ENCODE data around the gene LNP1. TPM values are rescaled to one million over a fixed set of nuclear protein-coding genes. Genes with fewer than 3 reads are reported as not detected.
A peak's percentile ranks its signal among the peaks of the same experiment; 100 is the strongest.

LNP1 gene
- polyA plus RNA-seq (2011; rRNA removed) (1.2 and 2.0 TPM in 2 replicates), polyA plus RNA-seq (2017; fragmentation: RNase III; extraction: RNeasy Plus Mini Kit Qiagen cat#74134 plus additional on column Dnase treatment) (1.3 to 1.8 TPM (median 1.6 TPM) in 3 replicates), polyA minus RNA-seq (2011; rRNA and poly(A)+ RNA removed) (2.3 and 3.9 TPM in 2 replicates)
- 0.91 and 1.2 TPM in 2 replicates for polyA plus RNA-seq (2012; cell fraction: cytosol; rRNA removed)
- 0.53 and 1.0 TPM in 2 replicates for polyA plus RNA-seq (2012; cell fraction: nucleus; rRNA removed)

- CTCF ChIA-PET, result interaction anchor here (0.9 to 1.7 kb wide), 7 partner anchors 10 to 1173 kb away, joined by 3 to 5 read pairs (median 3); partner anchors contain the start of gene PCNP
- H3K4me2 ChIP-seq, result peak within 1 kb of the TSS; percentile 97
- WGBS (ENCODE audit: missing lambda C conversion rate), result 1% methylated on average over 45 of the region's 64 CpGs
- peak within 1 kb of the TSS; percentile 91 for H3K4me3 ChIP-seq
- peak within 1 kb of the TSS; percentile 93 to 97 for H3K27ac ChIP-seq
- FAIRE-seq (peak; percentile 78), ATAC-seq (peak; percentile 96), DNase-seq (ENCODE audit: low read depth in 1 of 2, low spot score in 1 of 2) (peak; percentile 76 to 97)
- POLR2A ChIA-PET, result interaction anchor here (0.5 to 2.0 kb wide), 22 partner anchors 9 to 1309 kb away, joined by 3 to 20 read pairs (median 4); partner anchors contain the start of genes NIT2, TBC1D23 and TMEM45A
- H3K4me1 ChIP-seq, result peaks cover 32% of the 10 kb centered on the region; the same call in 1 of the 3 replicates
- H3K9me3 ChIP-seq, result no peaks in the 10 kb centered on the region
- TF ChIP-seq ZNF302 (CRISPR knock-in tag; IDR thresholded peaks at IDR 0.05) (no peak), FOXS1 (CRISPR knock-in tag; IDR thresholded peaks at IDR 0.05) (no peak), HES2 (IDR thresholded peaks at IDR 0.05) (no peak), RFX5 (IDR thresholded peaks at IDR 0.05) (no peak), FOSL2 (IDR thresholded peaks at IDR 0.05) (no peak), FOSL2 (CRISPR knock-in tag; IDR thresholded peaks at IDR 0.05) (no peak), MAFK (IDR thresholded peaks at IDR 0.05; ENCODE audit: partially characterized antibody) (peak; percentile 49), RARB (CRISPR knock-in tag; IDR thresholded peaks at IDR 0.05) (no peak), JUN (IDR thresholded peaks at IDR 0.05) (peak; percentile 72 to 94), KDM1A (IDR thresholded peaks at IDR 0.05; ENCODE audit: low read depth) (no peak), MYC (IDR thresholded peaks at IDR 0.05; ENCODE audit: borderline replicate concordance, low read length) (peak; percentile 82), GATA3 (IDR thresholded peaks at IDR 0.05; ENCODE audit: borderline replicate concordance) (no peak), EP300 (IDR thresholded peaks at IDR 0.05) (no peak), NPAS2 (CRISPR knock-in tag; IDR thresholded peaks at IDR 0.05; ENCODE audit: borderline replicate concordance) (no peak), ELK1 (IDR thresholded peaks at IDR 0.05; ENCODE audit: low read depth, low read length) (no peak), SREBF2 (IDR thresholded peaks at IDR 0.05) (no peak), TP53 (CRISPR knock-in tag; IDR thresholded peaks at IDR 0.05) (no peak), CHD4 (IDR thresholded peaks at IDR 0.05; ENCODE audit: borderline replicate concordance) (no peak), NFE2L2 (conservative IDR thresholded peaks at IDR 0.05; ENCODE audit: low read length) (no peak), POLR2A (IDR thresholded peaks at IDR 0.05; ENCODE audit: low read length) (peak; percentile 83), HOXB5 (CRISPR knock-in tag; IDR thresholded peaks at IDR 0.05) (no peak), ZSCAN20 (CRISPR knock-in tag; IDR thresholded peaks at IDR 0.05) (no peak), REST (IDR thresholded peaks at IDR 0.05) (no peak), USF2 (IDR thresholded peaks at IDR 0.05) (no peak), CEBPB (IDR thresholded peaks at IDR 0.05) (no peak), RAD21 (conservative IDR thresholded peaks at IDR 0.05 in 1 of 2, IDR thresholded peaks at IDR 0.05 in 1 of 2) (no peak), BHLHE40 (IDR thresholded peaks at IDR 0.05; ENCODE audit: low read depth, low read length) (no peak), ZFP36 (IDR thresholded peaks at IDR 0.05; ENCODE audit: borderline replicate concordance, partially characterized antibody) (no peak), JUNB (IDR thresholded peaks at IDR 0.05) (no peak), NR3C1 (IDR thresholded peaks at IDR 0.05) (no peak)
- TF ChIP-seq, protein P1, sequence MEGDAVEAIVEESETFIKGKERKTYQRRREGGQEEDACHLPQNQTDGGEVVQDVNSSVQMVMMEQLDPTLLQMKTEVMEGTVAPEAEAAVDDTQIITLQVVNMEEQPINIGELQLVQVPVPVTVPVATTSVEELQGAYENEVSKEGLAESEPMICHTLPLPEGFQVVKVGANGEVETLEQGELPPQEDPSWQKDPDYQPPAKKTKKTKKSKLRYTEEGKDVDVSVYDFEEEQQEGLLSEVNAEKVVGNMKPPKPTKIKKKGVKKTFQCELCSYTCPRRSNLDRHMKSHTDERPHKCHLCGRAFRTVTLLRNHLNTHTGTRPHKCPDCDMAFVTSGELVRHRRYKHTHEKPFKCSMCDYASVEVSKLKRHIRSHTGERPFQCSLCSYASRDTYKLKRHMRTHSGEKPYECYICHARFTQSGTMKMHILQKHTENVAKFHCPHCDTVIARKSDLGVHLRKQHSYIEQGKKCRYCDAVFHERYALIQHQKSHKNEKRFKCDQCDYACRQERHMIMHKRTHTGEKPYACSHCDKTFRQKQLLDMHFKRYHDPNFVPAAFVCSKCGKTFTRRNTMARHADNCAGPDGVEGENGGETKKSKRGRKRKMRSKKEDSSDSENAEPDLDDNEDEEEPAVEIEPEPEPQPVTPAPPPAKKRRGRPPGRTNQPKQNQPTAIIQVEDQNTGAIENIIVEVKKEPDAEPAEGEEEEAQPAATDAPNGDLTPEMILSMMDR (IDR thresholded peaks at IDR 0.05), result no peak
- TF ChIP-seq, protein P2, sequence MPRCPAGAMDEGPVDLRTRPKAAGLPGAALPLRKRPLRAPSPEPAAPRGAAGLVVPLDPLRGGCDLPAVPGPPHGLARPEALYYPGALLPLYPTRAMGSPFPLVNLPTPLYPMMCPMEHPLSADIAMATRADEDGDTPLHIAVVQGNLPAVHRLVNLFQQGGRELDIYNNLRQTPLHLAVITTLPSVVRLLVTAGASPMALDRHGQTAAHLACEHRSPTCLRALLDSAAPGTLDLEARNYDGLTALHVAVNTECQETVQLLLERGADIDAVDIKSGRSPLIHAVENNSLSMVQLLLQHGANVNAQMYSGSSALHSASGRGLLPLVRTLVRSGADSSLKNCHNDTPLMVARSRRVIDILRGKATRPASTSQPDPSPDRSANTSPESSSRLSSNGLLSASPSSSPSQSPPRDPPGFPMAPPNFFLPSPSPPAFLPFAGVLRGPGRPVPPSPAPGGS (IDR thresholded peaks at IDR 0.05), result peak; percentile 76; the same call in 2 of the 3 replicates
Measured at GRCh38 chr3:100400780-100401673, at the start of gene LNP1, which contains the start of gene TOMM70. Gene LNP1, plus strand, starts transcription at chr3:100401539. Its CDS starts 28,191 bp downstream, at chr3:100429730. Gene TOMM70, minus strand, starts transcription at chr3:100401089. Its CDS starts 140 bp downstream, at chr3:100400949.
